ENCODE data around the gene CLK2. TPM values are rescaled to one million over a fixed set of nuclear protein-coding genes. Genes with fewer than 3 reads are reported as not detected.
A peak's percentile ranks its signal among the peaks of the same experiment; 100 is the strongest.
"Not testable (repeated sequence)": the region's sequence is repeated elsewhere in the genome, so short reads cannot be mapped to it uniquely, and the experiment has no call there.

Gene CLK2
- total RNA-seq, 1 experiment from 2014 or later = 43.9 TPM

DNA sequence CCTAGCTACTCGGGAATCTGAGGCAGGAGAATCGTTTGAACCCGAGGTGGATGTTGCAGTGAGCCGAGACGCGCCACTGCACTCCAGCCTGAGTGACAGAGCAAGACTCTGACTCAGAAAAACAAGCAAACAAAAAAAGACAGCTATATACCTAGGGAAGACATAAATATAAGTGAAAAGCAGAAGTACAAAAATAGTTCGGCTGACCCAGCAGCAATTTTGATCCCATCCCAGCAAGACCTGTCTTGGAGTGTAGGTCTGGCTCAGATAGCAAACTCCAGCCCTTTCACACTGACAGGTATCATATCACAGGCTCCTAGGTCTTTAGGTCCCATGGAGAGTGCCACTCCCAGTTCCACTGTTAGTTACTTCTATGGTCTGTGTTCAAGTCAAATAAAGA, 50.3 kb downstream of the CLK2 start:
- H3K4me2 ChIP-seq = no peak overlapping the region
- no peaks in the 10 kb centered on the region for H4K20me1 ChIP-seq (ENCODE audit: insufficient read depth)
- POLR2A ChIA-PET (ENCODE audit: unreplicated experiment) = interaction anchor here (0.7 kb wide), 1 partner anchor 14 kb away, joined by 4 read pairs; no protein-coding TSS in a partner anchor

DNA sequence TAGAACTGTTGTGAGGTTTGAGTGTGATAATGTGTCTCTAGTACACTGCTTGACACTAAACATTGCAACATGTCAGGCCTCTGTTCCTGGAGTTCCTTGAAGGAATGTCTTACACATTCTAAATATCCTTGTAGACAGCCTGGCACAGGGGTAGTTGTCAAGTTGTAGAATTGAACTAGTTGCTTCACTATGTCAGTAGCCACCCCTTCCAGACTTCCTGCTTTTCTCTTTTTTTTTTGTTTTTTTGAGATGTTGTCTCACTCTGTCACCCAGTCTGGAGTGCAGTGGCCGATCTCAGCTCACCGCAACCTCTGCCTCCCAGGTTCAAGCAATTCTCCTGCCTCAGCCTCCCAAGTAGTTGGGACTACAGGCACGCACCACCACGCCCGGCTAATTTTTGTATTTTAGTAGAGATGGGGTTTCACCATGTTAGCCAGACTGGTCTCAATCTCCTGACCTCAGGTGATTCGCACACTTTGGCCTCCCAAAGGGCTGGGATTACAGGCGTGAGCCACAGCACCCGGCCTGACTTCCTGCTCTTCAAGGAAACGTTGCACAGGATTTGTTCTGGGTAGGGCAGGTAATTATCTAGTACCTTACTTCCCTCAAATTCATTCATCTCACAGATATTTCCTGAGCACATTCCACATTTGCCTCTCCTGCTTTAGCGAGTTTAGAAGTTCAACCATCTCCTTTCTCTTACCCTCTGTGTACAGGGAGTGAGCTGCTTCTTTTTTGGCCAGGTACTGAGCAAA, 52.9 kb downstream of the CLK2 start:
- H3K27me3 ChIP-seq (ENCODE audit: insufficient read depth, low read depth); BruUV-seq (replicated peaks); intact Hi-C loops (cut with micrococcal nuclease; ENCODE audit: unreplicated experiment); CTCF ChIA-PET; H2AFZ ChIP-seq; H3K4me3 ChIP-seq; H3K79me2 ChIP-seq (ENCODE audit: low read depth); H3K9me2 ChIP-seq (ENCODE audit: insufficient read depth); H3K36me3 ChIP-seq (ENCODE audit: low read depth); H4K20me1 ChIP-seq (ENCODE audit: insufficient read depth); H3K9me3 ChIP-seq (ENCODE audit: insufficient read depth, low read depth): not testable (repeated sequence)
- Histone ChIP-seq H3F3A (ENCODE audit: insufficient read depth, low read depth) (peaks cover 43% of the 10 kb centered on the region), H3K4me2 (peak overlapping the region; percentile 19; the same call in 1 of the 2 replicates), H3K4me1 (replicated peaks; ENCODE audit: insufficient read depth) (peaks cover 45% of the 10 kb centered on the region), H3K27ac (peak overlapping the region; percentile 62)
- POLR2A ChIA-PET (ENCODE audit: unreplicated experiment) = interaction anchor here (0.6 kb wide), 1 partner anchor 9 kb away, joined by 5 read pairs; no protein-coding TSS in a partner anchor
- peak in 1 of 2 experiments; percentile 87 for DNase-seq

More for the DNA sequence above, 50.3 kb downstream of the CLK2 start:
- no peaks in the 10 kb centered on the region for H3K27me3 ChIP-seq (ENCODE audit: insufficient read depth, low read depth)
- H3K9me3 ChIP-seq (ENCODE audit: insufficient read depth, low read depth) = no peaks in the 10 kb centered on the region
- peaks cover 61% of the 10 kb centered on the region for H3K4me1 ChIP-seq (replicated peaks; ENCODE audit: insufficient read depth)
- H3K4me3 ChIP-seq = no peak overlapping the region
- no peak overlapping the region for H3K27ac ChIP-seq
- intact Hi-C loops (cut with micrococcal nuclease; ENCODE audit: unreplicated experiment) = no loop called here
- no peaks in the 10 kb centered on the region for H3K36me3 ChIP-seq (ENCODE audit: low read depth)
- BruUV-seq (replicated peaks) = no TSS peak
- peaks cover 24% of the 10 kb centered on the region for H3K79me2 ChIP-seq (ENCODE audit: low read depth)
- H3F3A ChIP-seq (ENCODE audit: insufficient read depth, low read depth) = peaks cover 60% of the 10 kb centered on the region
- H3K9me2 ChIP-seq (ENCODE audit: insufficient read depth) = no peaks in the 10 kb centered on the region
- CTCF ChIA-PET = interaction anchor here (0.6 kb wide), 1 partner anchor 132 kb away, joined by 3 read pairs; no protein-coding TSS in a partner anchor
- TF ChIP-seq, protein P1, sequence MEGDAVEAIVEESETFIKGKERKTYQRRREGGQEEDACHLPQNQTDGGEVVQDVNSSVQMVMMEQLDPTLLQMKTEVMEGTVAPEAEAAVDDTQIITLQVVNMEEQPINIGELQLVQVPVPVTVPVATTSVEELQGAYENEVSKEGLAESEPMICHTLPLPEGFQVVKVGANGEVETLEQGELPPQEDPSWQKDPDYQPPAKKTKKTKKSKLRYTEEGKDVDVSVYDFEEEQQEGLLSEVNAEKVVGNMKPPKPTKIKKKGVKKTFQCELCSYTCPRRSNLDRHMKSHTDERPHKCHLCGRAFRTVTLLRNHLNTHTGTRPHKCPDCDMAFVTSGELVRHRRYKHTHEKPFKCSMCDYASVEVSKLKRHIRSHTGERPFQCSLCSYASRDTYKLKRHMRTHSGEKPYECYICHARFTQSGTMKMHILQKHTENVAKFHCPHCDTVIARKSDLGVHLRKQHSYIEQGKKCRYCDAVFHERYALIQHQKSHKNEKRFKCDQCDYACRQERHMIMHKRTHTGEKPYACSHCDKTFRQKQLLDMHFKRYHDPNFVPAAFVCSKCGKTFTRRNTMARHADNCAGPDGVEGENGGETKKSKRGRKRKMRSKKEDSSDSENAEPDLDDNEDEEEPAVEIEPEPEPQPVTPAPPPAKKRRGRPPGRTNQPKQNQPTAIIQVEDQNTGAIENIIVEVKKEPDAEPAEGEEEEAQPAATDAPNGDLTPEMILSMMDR (conservative IDR thresholded peaks at IDR 0.05) = no peak
- no peak for TF ChIP-seq EZH2 (IDR thresholded peaks at IDR 0.05; ENCODE audit: low read depth)
- no peak for DNase-seq
- H2AFZ ChIP-seq = no peak overlapping the region

DNA sequence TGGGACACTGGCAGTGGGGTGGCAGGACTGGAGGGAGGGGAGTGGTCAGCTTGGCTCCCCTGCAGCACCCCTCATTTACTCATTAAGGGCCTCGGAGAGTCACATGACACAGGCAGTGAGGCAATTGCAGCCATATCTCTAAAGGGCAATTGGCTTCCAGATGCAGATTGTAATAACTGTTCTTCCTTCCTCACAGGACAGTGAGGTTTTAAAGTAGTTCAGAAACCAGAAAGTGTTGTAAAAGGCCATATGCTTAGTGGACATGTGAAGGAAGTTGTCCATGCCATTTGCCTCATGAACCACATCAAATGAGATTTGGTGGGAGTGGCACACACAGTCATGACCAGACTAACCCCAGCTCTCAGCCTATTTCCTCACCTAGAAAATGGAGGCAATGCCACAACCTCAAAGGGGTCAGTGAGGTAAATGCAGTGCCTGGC, 53.7 kb downstream of the CLK2 start:
- H2AFZ ChIP-seq = no peak overlapping the region
- H3K27ac ChIP-seq = peak overlapping the region; percentile 62

More for the DNA sequence above, 53.7 kb downstream of the CLK2 start:
- Histone ChIP-seq H3K27me3 (ENCODE audit: insufficient read depth, low read depth) (no peaks in the 10 kb centered on the region), H3F3A (ENCODE audit: insufficient read depth, low read depth) (peaks cover 36% of the 10 kb centered on the region), H4K20me1 (ENCODE audit: insufficient read depth) (no peaks in the 10 kb centered on the region), H3K79me2 (ENCODE audit: low read depth) (0 out of 2 replicates have a peak, but pooled peaks cover 6% of the 10 kb centered on the region), H3K4me3 (no peak overlapping the region), H3K9me2 (ENCODE audit: insufficient read depth) (no peaks in the 10 kb centered on the region), H3K4me2 (no peak overlapping the region), H3K4me1 (replicated peaks; ENCODE audit: insufficient read depth) (peaks cover 37% of the 10 kb centered on the region), H3K9me3 (ENCODE audit: insufficient read depth, low read depth) (no peaks in the 10 kb centered on the region), H3K36me3 (ENCODE audit: low read depth) (no peaks in the 10 kb centered on the region)
- DNase-seq = no peak
- ChIA-PET POLR2A (ENCODE audit: unreplicated experiment) (interaction anchor here (0.7 kb wide), 1 partner anchor 21 kb away, joined by 4 read pairs; no protein-coding TSS in a partner anchor), CTCF (no interaction called here)
- TF ChIP-seq, protein P1 (conservative IDR thresholded peaks at IDR 0.05) = no peak
- TF ChIP-seq EZH2 (IDR thresholded peaks at IDR 0.05; ENCODE audit: low read depth) = no peak
- intact Hi-C loops (cut with micrococcal nuclease; ENCODE audit: unreplicated experiment) = no loop called here
- no TSS peak for BruUV-seq (replicated peaks)
